ENCODE measurements around the gene NCEH1.

- no peak for TF ChIP-seq NFE2L2 (IDR thresholded peaks at IDR 0.05; ENCODE audit: low read depth, low read length)
- TF ChIP-seq, protein P1, sequence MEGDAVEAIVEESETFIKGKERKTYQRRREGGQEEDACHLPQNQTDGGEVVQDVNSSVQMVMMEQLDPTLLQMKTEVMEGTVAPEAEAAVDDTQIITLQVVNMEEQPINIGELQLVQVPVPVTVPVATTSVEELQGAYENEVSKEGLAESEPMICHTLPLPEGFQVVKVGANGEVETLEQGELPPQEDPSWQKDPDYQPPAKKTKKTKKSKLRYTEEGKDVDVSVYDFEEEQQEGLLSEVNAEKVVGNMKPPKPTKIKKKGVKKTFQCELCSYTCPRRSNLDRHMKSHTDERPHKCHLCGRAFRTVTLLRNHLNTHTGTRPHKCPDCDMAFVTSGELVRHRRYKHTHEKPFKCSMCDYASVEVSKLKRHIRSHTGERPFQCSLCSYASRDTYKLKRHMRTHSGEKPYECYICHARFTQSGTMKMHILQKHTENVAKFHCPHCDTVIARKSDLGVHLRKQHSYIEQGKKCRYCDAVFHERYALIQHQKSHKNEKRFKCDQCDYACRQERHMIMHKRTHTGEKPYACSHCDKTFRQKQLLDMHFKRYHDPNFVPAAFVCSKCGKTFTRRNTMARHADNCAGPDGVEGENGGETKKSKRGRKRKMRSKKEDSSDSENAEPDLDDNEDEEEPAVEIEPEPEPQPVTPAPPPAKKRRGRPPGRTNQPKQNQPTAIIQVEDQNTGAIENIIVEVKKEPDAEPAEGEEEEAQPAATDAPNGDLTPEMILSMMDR (conservative IDR thresholded peaks at IDR 0.05; ENCODE audit: low read depth, low read length) = no peak
- TF ChIP-seq POLR2A (IDR thresholded peaks at IDR 0.05; ENCODE audit: low read depth, low read length) = no peak
- no peak for TF ChIP-seq MAFK (IDR thresholded peaks at IDR 0.05; ENCODE audit: low read depth, low read length)
- no peak for TF ChIP-seq SMC3 (IDR thresholded peaks at IDR 0.05; ENCODE audit: low read depth, low read length)
- no peak for TF ChIP-seq CEBPB (IDR thresholded peaks at IDR 0.05; ENCODE audit: low read depth, low read length)
- TF ChIP-seq, protein P2, sequence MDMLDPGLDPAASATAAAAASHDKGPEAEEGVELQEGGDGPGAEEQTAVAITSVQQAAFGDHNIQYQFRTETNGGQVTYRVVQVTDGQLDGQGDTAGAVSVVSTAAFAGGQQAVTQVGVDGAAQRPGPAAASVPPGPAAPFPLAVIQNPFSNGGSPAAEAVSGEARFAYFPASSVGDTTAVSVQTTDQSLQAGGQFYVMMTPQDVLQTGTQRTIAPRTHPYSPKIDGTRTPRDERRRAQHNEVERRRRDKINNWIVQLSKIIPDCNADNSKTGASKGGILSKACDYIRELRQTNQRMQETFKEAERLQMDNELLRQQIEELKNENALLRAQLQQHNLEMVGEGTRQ (IDR thresholded peaks at IDR 0.05; ENCODE audit: low read depth, low read length) = no peak
- no peak for TF ChIP-seq MXI1 (IDR thresholded peaks at IDR 0.05; ENCODE audit: borderline replicate concordance, low read depth, low read length)
- no peak for TF ChIP-seq FOS (IDR thresholded peaks at IDR 0.05; ENCODE audit: low read depth, low read length)
- no peak for TF ChIP-seq MAZ (IDR thresholded peaks at IDR 0.05; ENCODE audit: borderline replicate concordance, low read depth, low read length)
Observed at GRCh38 chr3:172643506-172644179, 67.2 kb downstream of the NCEH1 start.

Data from IMR-90 (cell line).